Erythroblast (primary cell): ENCODE measurements around the gene SAFB.

ENCODE experiments used
- GATA1 ChIP-seq: IDR thresholded peaks from 2 replicates; pipeline ENCODE4 v1.6.1; 2011; ENCODE audit warnings: low read depth, mild to moderate bottlenecking, control low read depth, low read length, moderate library complexity
- POLR2A ChIP-seq: IDR thresholded peaks from 2 replicates; pipeline ENCODE4 v1.6.1; 2011; ENCODE audit warnings: mild to moderate bottlenecking, low read length

- TF ChIP-seq POLR2A, result no peak
- no peak for TF ChIP-seq GATA1
These were observed 9.7 kb upstream of the SAFB start for GRCh38 chr19:5612891-5613865.
